Gastrocnemius medialis (tissue), 4 donors: Measurements from ENCODE around the gene RFK.
"Not testable (repeated sequence)": the region's sequence is repeated elsewhere in the genome, so short reads cannot be mapped to it uniquely, and the experiment has no call there.

Experiments
- CTCF ChIP-seq, 5 experiments: fragments of 450-650 bp in 3 of 5; fragments of 200-600 bp in 2 of 5; sonication (generic) in 2 of 5; IDR thresholded peaks in 4 of 5; conservative IDR thresholded peaks in 1 of 5; 1 replicate in 4 of 5; 2 replicates in 1 of 5; pipeline ENCODE4 v1.5.1; 2016 to 2019; ENCODE audit warnings: antibody characterized with exemption in 5 of 5, mild to moderate bottlenecking in 3 of 5, moderate library complexity in 3 of 5
- POLR2A ChIP-seq, 2 donors: fragments of 450-650 bp; IDR thresholded peaks; one replicate each; pipeline ENCODE4 v1.6.1; 2017; ENCODE audit warnings: antibody characterized with exemption in 2 of 2, mild to moderate bottlenecking in 2 of 2, moderate library complexity in 2 of 2

- TF ChIP-seq CTCF (IDR thresholded peaks at IDR 0.05 in 4 of 5, conservative IDR thresholded peaks at IDR 0.05 in 1 of 5); POLR2A (IDR thresholded peaks at IDR 0.05): not testable (repeated sequence)
Measured at GRCh38 chr9:76362332-76363031, 31.7 kb downstream of the RFK start.
